K562 (cell line): ENCODE results near the gene TP63. TPM values are rescaled to one million over a fixed set of nuclear protein-coding genes. Genes with fewer than 3 reads are reported as not detected.

Source experiments
- ATAC-seq: fragments of 200-7000 bp; cut with Tn5 transposase; 3 replicates; pipeline ENCODE4 v1.9.1; 2020; ENCODE audit warnings: moderate library complexity
- BruUV-seq: library from RNA; stranded (reverse); fragments of 400-500 nt; replicated peaks from 2 replicates; lab custom pipeline; 2021; lab: Mats Ljungman, UMichigan
- CTCF ChIA-PET: fragments of 300-600 bp; formaldehyde crosslinking; extraction: SDS; loops from one replicate; lab custom pipeline; 2021; ENCODE audit warnings: low intra/inter-chr PET ratio; lab: Yijun Ruan, JAX
- POLR2A ChIA-PET: fragments of 300-600, 350-650 bp; sonication (Branson Sonifier 250); formaldehyde crosslinking; extraction: SDS; loops from one replicate; lab custom pipeline; 2021; ENCODE audit warnings: antibody characterized with exemption, inconsistent platforms; lab: Yijun Ruan, JAX
- DNase-seq, 4 experiments: peaks; one replicate each; pipeline versions ENCODE4 v3.0.0 to v3.0.0-alpha.2; 2011 to 2018; ENCODE audit warnings: low spot score in 3 of 4, mixed read lengths in 3 of 4; ENCODE audit errors: extremely low read depth in 1 of 4
- FAIRE-seq: peaks from 2 replicates; lab custom pipeline; 2011; peaks lifted over from hg19 to GRCh38; lab: Jason Lieb, UNC
- H2AFZ ChIP-seq: 2 replicates; pipeline ENCODE4 v1.6.0; 2011; ENCODE audit warnings: low read depth, low read length, control low read depth, inconsistent platforms
- H3K27ac ChIP-seq: fragments of 200-600 bp; 3 replicates; pipeline ENCODE4 v1.8.0; 2011; ENCODE audit warnings: low read depth, mild to moderate bottlenecking, control low read depth, inconsistent platforms, low read length, moderate library complexity, mixed read lengths; ENCODE audit errors: extremely low read depth
- H3K27me3 ChIP-seq, 2 experiments: fragments of 300-600 bp in 1 of 2; 2 replicates in 1 of 2; 3 replicates in 1 of 2; pipeline versions ENCODE4 v1.6.0 to v1.8.0; 2011; ENCODE audit warnings: inconsistent platforms in 2 of 2, low read length in 2 of 2, mild to moderate bottlenecking in 1 of 2, mixed read lengths in 1 of 2, moderate library complexity in 1 of 2; ENCODE audit not compliant: control insufficient read depth in 2 of 2, insufficient read depth in 2 of 2
- H3K36me3 ChIP-seq: fragments of 300-600 bp; 3 replicates; pipeline ENCODE4 v1.8.0; 2011; ENCODE audit warnings: mild to moderate bottlenecking, low read length, inconsistent platforms; ENCODE audit not compliant: control insufficient read depth, insufficient read depth
- H3K4me1 ChIP-seq, 2 experiments: fragments of 200-600 bp in 1 of 2; replicated peaks in 1 of 2; 2 replicates in 1 of 2; 3 replicates in 1 of 2; pipeline versions ENCODE4 v1.5.1 to v1.8.0; 2011; ENCODE audit warnings: inconsistent platforms in 2 of 2, low read length in 2 of 2, mild to moderate bottlenecking in 1 of 2, mixed read lengths in 1 of 2, moderate library complexity in 1 of 2; ENCODE audit not compliant: control insufficient read depth in 2 of 2, insufficient read depth in 2 of 2
- H3K4me2 ChIP-seq: 2 replicates; pipeline ENCODE4 v1.6.1; 2011; ENCODE audit warnings: low read length, control low read depth, inconsistent platforms, mixed read lengths; ENCODE audit not compliant: insufficient read depth
- H3K4me3 ChIP-seq: fragments of 200-600 bp; sonication (generic), shearing (Covaris generic); 2 replicates; pipeline ENCODE4 v1.5.1; 2016; ENCODE audit warnings: control low read depth, inconsistent platforms
- H3K79me2 ChIP-seq: fragments of 200-600 bp; 3 replicates; pipeline ENCODE4 v1.8.0; 2011; ENCODE audit warnings: low read length, inconsistent platforms; ENCODE audit not compliant: control insufficient read depth, insufficient read depth
- H3K9ac ChIP-seq, 2 experiments: 2 replicates each; pipeline versions ENCODE4 v1.6.0 to v1.6.1; 2011; ENCODE audit warnings: low read depth in 2 of 2, low read length in 2 of 2, control low read depth in 1 of 2, inconsistent platforms in 1 of 2, mild to moderate bottlenecking in 1 of 2, mixed read lengths in 1 of 2; ENCODE audit not compliant: insufficient read depth in 1 of 2
- H3K9me1 ChIP-seq: one replicate; pipeline ENCODE4 v1.6.0; 2011; ENCODE audit warnings: inconsistent platforms, mild to moderate bottlenecking, low read length, moderate library complexity; ENCODE audit not compliant: control insufficient read depth, insufficient read depth
- H3K9me3 ChIP-seq: replicated peaks from 2 replicates; pipeline ENCODE4 v1.5.1; 2011; ENCODE audit warnings: low read depth, low read length, inconsistent platforms; ENCODE audit not compliant: control insufficient read depth, insufficient read depth
- H4K20me1 ChIP-seq: replicated peaks from 2 replicates; pipeline ENCODE4 v1.6.1; 2011; ENCODE audit warnings: low read length, inconsistent platforms, mixed read lengths; ENCODE audit not compliant: control insufficient read depth, insufficient read depth
- AFF1 ChIP-seq, 2 experiments: fragments of 450-650 bp; IDR thresholded peaks; 2 replicates each; pipeline ENCODE4 v1.6.1; 2018; ENCODE audit warnings: mild to moderate bottlenecking in 2 of 2, low read depth in 1 of 2; ENCODE audit not compliant: partially characterized antibody in 2 of 2
- BRD9 ChIP-seq: fragments of 450-650 bp; IDR thresholded peaks from 2 replicates; pipeline ENCODE4 v1.6.1; 2018; ENCODE audit warnings: low read depth; ENCODE audit not compliant: partially characterized antibody
- KAT8 ChIP-seq: fragments of 450-650 bp; IDR thresholded peaks from 2 replicates; pipeline ENCODE4 v1.6.1; 2016; ENCODE audit warnings: low read depth, mild to moderate bottlenecking
- PRDM10 ChIP-seq: fragments of 450-650 bp; IDR thresholded peaks from 2 replicates; pipeline ENCODE4 v1.6.1; 2018; ENCODE audit not compliant: partially characterized antibody
- SIX5 ChIP-seq, 2 experiments: IDR thresholded peaks; 2 replicates each; pipeline ENCODE4 v1.6.1; 2011; ENCODE audit warnings: low read length in 2 of 2, borderline replicate concordance in 1 of 2, low read depth in 1 of 2, mild to moderate bottlenecking in 1 of 2, moderate library complexity in 1 of 2; ENCODE audit not compliant: insufficient read depth in 1 of 2
- ZNF124 ChIP-seq: sonication (generic); formaldehyde crosslinking; IDR thresholded peaks from 2 replicates; pipeline ENCODE4 v1.8.1; 2022; ENCODE audit warnings: missing genetic modification reagents
- WGBS: fragments of 100-300 bp; shearing (Covaris generic); methylation state at CpG from one replicate; pipeline ENCODE4 v1.1.6; 2016; ENCODE audit warnings: low coverage, mixed read lengths; ENCODE audit not compliant: insufficient coverage; ENCODE audit errors: missing lambda C conversion rate; 5-methylcytosine and 5-hydroxymethylcytosine counted together
- in situ Hi-C: fragments of 300-500 bp; cut with MboI; formaldehyde crosslinking; loops from 4 replicates; pipeline ENCODE4 v1.15.0; 2018; ENCODE audit warnings: inconsistent platforms, mixed read lengths
- intact Hi-C: fragments of 100-400 bp; cut with micrococcal nuclease; formaldehyde crosslinking; loops from 2 replicates; pipeline ENCODE4 v1.14.2; 2022
- polyA plus RNA-seq, 8 experiments: library from polyadenylated mRNA; depleted of rRNA in 4 of 8; stranded (reverse) in 5 of 8; unstranded in 3 of 8; fragments of >200 nt; fragmentation: Nextera tagmentation in 2 of 8; fragmentation: Illumina TruSeq in 1 of 8; extraction: Ambion mirVana in 2 of 8; extraction: Trizol in 1 of 8; gene quantifications; 2 replicates each; pipeline versions ENCODE4 v1.2.1 to v1.2.3, GENCODE V29; 2011 to 2014; ENCODE audit warnings: inconsistent platforms in 1 of 8, missing spikeins in 1 of 8
- total RNA-seq, 7 experiments: library from RNA; depleted of rRNA in 6 of 7; stranded (reverse); fragments of >200 nt in 6 of 7; fragmentation: Illumina TruSeq in 2 of 7; extraction: Trizol in 2 of 7; gene quantifications; 2 replicates each; pipeline versions ENCODE4 v1.2.1 to v1.2.3, GENCODE V29; 2011 to 2021; ENCODE audit warnings: low replicate concordance in 1 of 7

TP63 gene
- total and polyA plus RNA-seq, 9 of the 15 experiments (the other 6 are each of a cell fraction or from before 2014, with no cell fraction given): 0.32 to 1.4 (median 0.50) TPM

GRCh38 chr3:189945935-189946709 is 314.9 kb downstream of the TP63 start:
- H3K4me2 ChIP-seq: no peak overlapping the region
- H3K9ac ChIP-seq: no peak overlapping the region
- no peak overlapping the region for H2AFZ ChIP-seq
- CTCF ChIA-PET: no interaction called here
- intact Hi-C loops (no loop called here), in situ Hi-C loops (no loop called here)
- H3K4me3 ChIP-seq: no peak overlapping the region
- no peaks in the 10 kb centered on the region for H3K27me3 ChIP-seq
- POLR2A ChIA-PET: no interaction called here
- DNase-seq (no peak), FAIRE-seq (no peak), ATAC-seq (no peak)
- no peaks in the 10 kb centered on the region for H3K9me1 ChIP-seq
- no peaks in the 10 kb centered on the region for H3K9me3 ChIP-seq
- H4K20me1 ChIP-seq: no peaks in the 10 kb centered on the region
- no peaks in the 10 kb centered on the region for H3K36me3 ChIP-seq
- no peaks in the 10 kb centered on the region for H3K79me2 ChIP-seq
- BruUV-seq: no TSS peak
- WGBS: 2% methylated on average over 6 of the region's 6 CpGs
- H3K27ac ChIP-seq: no peak overlapping the region
- TF ChIP-seq BRD9 (no peak), PRDM10 (no peak), ZNF124 (no peak), SIX5 (IDR thresholded peaks at IDR 0.05; ENCODE audit: borderline replicate concordance in 1 of 2, insufficient read depth in 1 of 2, low read depth in 1 of 2, low read length in 2 of 2) (no peak), KAT8 (no peak), AFF1 (IDR thresholded peaks at IDR 0.05; ENCODE audit: low read depth in 1 of 2, partially characterized antibody in 2 of 2) (no peak)
- no peaks in the 10 kb centered on the region for H3K4me1 ChIP-seq
